ENCODE measurements around the gene P2RY2.

Gene P2RY2

DNA sequence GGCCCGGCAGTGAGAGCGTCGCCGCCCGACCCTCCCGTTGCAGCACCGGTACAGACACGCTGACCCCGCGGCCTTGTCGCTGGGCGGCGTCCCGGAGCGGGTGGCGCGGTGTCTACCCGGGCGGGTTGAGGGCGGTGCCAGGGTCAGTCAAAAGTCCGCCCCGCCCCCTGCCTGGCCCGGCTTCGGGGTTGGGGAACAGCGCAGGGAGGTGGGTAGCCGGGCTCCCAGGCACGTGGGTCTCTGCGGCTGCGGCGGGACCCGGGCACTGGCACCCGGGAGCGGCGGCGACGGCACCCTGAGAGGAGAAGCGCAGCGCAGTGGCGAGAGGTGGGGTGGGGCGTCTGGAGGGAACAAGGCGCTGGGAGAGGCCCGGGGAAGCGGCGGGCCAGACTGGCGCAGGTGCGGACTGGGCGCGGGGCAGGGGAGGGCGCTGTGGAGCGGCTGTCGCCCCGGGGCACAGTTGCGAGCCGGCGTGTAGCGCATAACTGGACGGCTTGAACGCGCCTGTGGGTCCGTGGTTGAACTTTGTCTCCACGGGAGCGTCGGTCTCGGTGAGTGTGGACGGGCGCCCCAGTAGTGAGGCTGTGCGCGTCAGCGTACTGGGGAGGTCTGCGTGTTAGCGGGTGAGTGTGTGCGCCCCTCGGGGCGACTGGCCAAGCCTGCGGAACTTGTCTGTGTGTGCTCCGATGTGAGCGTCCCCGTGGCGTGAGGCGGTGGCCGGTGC is at the start of gene P2RY2:
TSS of gene P2RY2 (plus strand) at position 176 of the 724 bp plus-strand sequence. CDS start 15,879 bp downstream, outside the sequence.
- FAIRE-seq, result no peak

DNA sequence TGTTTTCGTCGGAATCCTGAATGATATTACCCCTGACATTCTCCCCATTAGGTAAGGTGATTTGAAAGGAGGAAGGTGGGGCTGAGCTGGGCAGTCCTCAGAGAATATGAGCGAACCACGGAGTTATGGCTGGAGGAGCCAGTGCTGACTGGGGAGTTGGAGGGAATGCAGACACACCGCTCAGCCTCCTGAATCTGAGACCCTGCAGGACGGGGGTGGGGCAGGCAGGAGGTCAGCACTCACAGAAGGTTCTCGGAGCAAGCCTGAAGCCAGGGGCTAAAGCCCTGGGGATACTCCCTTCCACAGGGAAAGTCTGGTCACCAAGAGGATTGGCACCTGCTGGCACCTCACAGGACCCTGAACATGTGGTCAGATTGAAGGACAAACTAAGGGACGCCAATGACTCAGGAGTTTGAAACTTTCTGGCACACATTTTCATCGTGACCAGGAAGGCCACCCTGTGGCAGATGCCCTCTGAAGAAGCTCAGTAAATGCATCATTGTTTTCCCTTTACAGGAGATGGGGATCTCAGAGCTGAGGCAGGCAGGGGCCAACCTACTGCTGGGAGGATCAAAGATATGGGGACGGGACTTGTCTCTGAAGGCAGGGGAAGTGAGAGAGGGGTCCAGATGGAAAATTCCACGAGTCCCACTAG is 49.0 kb upstream of the P2RY2 start:
- FAIRE-seq, result no peak

GRCh38 chr11:73170140-73170539 is 47.9 kb upstream of the P2RY2 start:
- FAIRE-seq, result no peak

GRCh38 chr11:73171436-73172161 is 46.5 kb upstream of the P2RY2 start:
- FAIRE-seq, result no peak

- no peak for FAIRE-seq
These were observed 45.0 kb upstream of the P2RY2 start for GRCh38 chr11:73172992-73173656.

- no peak for FAIRE-seq
These were observed 44.2 kb upstream of the P2RY2 start for GRCh38 chr11:73173755-73174494.

DNA sequence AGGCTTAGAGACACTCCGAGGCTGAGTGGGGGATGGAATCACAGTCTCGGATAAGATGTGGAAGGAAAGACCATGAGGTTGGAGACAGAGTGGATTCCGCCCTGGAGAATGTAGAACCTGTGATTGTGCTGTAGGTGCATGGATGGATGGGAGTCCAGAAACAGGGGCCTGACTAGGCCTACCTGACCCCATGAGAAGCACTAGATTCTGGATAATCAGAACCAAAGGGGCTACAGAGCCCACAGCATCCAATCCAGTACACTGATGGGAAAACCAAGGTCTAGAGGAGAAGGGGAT is 43.6 kb upstream of the P2RY2 start:
- FAIRE-seq, result no peak

GRCh38 chr11:73175551-73176144 is 42.4 kb upstream of the P2RY2 start:
- FAIRE-seq, result no peak

DNA sequence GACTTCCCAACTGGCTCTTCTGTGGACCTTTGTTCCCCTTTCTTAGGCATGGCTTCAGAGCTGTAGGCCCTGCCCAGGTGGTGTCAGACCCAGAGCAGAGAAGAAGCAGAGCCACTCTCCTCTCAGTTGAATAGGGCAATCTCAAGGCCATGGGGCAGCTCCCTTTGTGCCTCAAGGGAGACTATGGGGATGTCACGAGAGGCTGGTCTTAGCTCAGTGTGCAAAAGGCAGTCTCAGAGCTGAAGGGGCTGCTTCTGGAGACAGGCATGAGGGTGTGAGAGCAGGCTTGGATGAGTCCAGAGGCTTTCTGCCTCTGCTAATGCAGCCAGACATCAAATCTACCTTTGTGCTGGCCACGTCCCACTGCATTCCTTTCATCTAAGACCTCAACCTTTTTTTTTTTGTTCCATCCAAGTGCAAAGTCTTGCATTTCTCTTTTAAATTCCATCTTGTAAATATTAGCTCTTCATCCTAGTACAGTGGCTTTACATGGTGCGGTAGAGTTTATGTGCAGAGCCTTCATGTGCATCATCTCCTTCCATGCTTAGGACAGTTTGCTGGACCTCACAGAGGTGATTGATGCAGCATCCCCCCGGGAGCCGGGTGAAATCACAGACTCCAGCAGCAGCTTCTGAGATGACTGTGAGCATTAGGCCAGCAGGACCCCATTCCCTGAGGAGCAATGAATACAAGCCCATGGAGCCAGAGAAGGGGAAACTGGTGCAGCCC is 41.8 kb upstream of the P2RY2 start:
- FAIRE-seq, result no peak

DNA sequence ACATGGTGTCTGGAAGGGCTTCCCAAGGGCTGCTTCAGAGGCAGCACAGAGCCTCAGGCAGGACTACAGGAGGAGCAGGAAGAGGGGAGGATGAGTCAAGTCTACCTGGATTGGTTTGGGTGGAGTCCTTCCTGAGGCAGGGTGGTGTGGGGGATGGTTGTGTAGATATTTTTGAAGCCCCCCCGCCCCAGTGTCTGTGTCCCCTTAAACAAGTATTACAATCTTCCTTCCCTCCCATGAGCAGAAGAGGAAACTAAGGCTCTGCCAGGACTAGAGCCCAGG is 41.3 kb upstream of the P2RY2 start:
- no peak for FAIRE-seq

DNA sequence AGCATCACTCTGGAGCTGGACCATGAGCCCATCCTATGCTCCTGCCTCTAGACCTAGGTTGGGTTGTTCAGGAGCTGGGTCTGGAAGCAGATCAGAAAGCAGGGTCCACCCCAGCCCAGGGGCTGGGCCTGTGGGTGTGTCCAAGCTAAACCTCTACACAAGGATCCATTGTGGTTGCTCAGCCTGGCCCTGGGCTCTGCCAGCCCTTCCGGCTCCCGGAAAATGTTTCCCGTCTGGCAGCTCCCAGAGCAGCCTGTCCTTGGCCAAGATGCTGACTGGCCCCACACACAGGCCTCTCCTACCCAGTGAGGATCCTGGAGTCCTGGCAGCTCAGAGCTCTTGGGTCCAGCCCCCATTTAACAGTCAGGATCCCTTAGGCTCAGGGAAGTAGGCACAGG is 40.7 kb upstream of the P2RY2 start:
- FAIRE-seq, result no peak

GRCh38 chr11:73177778-73178539 is 40.1 kb upstream of the P2RY2 start:
- FAIRE-seq, result no peak

DNA sequence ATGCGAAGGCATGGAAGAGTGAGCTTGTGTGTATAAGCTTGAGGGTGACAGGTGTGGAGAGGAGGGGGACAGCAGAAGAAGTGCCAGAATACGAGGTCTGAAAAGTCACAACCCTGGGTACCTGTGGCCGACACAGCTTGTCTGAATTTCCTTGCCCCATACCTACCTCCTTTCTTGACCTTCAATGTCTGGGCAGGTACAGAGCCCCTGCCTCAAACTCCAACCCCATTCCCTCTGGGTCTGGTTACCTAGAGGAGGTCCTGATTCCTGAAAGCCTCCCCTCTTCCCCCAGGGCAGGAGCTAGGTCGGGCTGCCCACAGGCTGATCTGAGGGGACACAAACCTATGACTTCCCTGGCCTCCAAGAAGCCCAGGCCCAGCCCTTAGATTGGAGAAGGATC is 39.4 kb upstream of the P2RY2 start:
- FAIRE-seq, result no peak

DNA sequence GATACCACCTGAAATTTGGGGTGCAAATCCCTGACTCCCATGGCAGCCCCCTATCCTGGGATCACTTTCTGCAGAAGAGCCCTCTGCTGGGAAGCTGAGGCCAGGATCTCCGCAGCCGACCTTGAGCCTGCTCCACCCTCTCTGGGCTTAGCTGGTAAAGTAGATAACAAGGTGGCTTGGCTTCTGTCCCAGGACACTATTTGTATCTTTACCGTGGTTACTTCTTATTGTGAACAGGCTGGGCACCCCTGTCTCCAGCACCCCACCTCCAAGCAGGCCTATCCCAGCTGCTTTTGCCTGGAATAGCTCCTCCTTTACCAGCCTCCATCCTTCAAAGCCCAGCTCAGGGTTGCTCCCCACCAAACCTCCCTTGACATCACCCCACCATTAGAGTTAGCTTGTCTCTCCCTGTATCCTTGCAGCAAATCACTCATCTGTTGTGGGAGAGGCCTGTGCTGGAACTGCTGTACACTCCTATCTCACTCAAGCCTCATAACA is 35.2 kb upstream of the P2RY2 start:
- FAIRE-seq, result no peak

GRCh38 chr11:73184953-73185671 is 33.0 kb upstream of the P2RY2 start:
- no peak for FAIRE-seq

- no peak for FAIRE-seq
These were observed 32.3 kb upstream of the P2RY2 start for GRCh38 chr11:73185680-73186293.

- FAIRE-seq, result no peak
These were observed 31.7 kb upstream of the P2RY2 start for GRCh38 chr11:73186294-73186850.

GRCh38 chr11:73186886-73187285 is 31.2 kb upstream of the P2RY2 start:
- FAIRE-seq, result no peak

DNA sequence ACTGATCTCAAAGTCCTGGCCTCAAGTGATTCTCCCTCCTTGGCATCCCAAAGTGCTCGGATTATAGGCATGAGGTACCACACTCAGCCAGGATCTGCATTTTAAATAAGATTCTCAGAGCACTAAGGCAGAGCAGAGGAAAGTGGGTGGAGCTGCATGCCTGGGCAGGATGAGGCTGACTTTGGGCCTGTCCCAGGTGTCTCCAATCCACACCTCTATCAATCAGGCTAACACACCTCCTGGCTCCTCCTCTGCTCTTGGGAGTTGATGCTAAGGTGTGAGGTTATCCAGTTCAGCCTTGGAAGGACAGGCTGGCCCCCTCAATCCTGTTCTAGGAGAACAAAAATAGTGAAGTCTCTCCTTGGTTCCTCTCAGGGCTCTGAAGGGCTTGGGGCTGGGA is 30.2 kb upstream of the P2RY2 start:
- no peak for FAIRE-seq

Measured in endometrium (tissue), 2 donors.